ENCODE measurements around the gene SLX4.

Gene SLX4

GRCh38 chr16:3594316-3595109 lies 16.9 kb downstream of the SLX4 start:
- Histone ChIP-seq H3K36me3 (ENCODE audit: control insufficient read depth in 4 of 4, insufficient read depth in 4 of 4, low read length in 3 of 4) (peaks cover 0 to 32% (median 5%) of the 10 kb centered on the region in 4 experiments), H3K4me1 (ENCODE audit: control extremely low read depth in 1 of 4, control insufficient read depth in 4 of 4, insufficient read depth in 4 of 4, low read length in 3 of 4) (peaks cover 0 to 29% (median 26%) of the 10 kb centered on the region in 4 experiments), H3K4me3 (ENCODE audit: control insufficient read depth in 1 of 7, extremely low read depth in 1 of 7, insufficient read depth in 4 of 7, low read depth in 2 of 7, low read length in 6 of 7) (no peak overlapping the region), H3K27me3 (replicated peaks in 2 of 5; ENCODE audit: control insufficient read depth in 4 of 5, insufficient read depth in 5 of 5, low read length in 4 of 5) (no peaks in the 10 kb centered on the region), H3K27ac (ENCODE audit: insufficient read depth in 1 of 2, low read depth in 1 of 2, low read length in 2 of 2, poor library complexity in 1 of 2, severe bottlenecking in 2 of 2) (no peak overlapping the region), H3K9me3 (ENCODE audit: control extremely low read depth in 1 of 5, control insufficient read depth in 4 of 5, insufficient read depth in 2 of 5, low read depth in 1 of 5, low read length in 4 of 5) (no peaks in the 10 kb centered on the region)
- 97% methylated on average over 18 of the region's 22 CpGs for WGBS (ENCODE audit: insufficient coverage)
- ChIA-PET POLR2A (no interaction called here), CTCF (no interaction called here)
- DNase-seq = no peak

GRCh38 chr16:3592559-3592958 lies 18.8 kb downstream of the SLX4 start:
- WGBS (ENCODE audit: insufficient coverage) = 98% methylated on average over 12 of the region's 12 CpGs
- CTCF ChIA-PET = interaction anchor here (1.4 kb wide), 1 partner anchor 11 kb away, joined by 5 read pairs; no protein-coding TSS in a partner anchor
- Histone ChIP-seq H3K9me3 (ENCODE audit: control extremely low read depth in 1 of 5, control insufficient read depth in 4 of 5, insufficient read depth in 2 of 5, low read depth in 1 of 5, low read length in 4 of 5) (no peaks in the 10 kb centered on the region), H3K36me3 (ENCODE audit: control insufficient read depth in 4 of 4, insufficient read depth in 4 of 4, low read length in 3 of 4) (peaks cover 0 to 46% (median 6%) of the 10 kb centered on the region in 4 experiments), H3K4me3 (ENCODE audit: control insufficient read depth in 1 of 7, extremely low read depth in 1 of 7, insufficient read depth in 4 of 7, low read depth in 2 of 7, low read length in 6 of 7) (no peak overlapping the region), H3K27me3 (replicated peaks in 2 of 5; ENCODE audit: control insufficient read depth in 4 of 5, insufficient read depth in 5 of 5, low read length in 4 of 5) (no peaks in the 10 kb centered on the region), H3K4me1 (ENCODE audit: control extremely low read depth in 1 of 4, control insufficient read depth in 4 of 4, insufficient read depth in 4 of 4, low read length in 3 of 4) (peaks cover 0 to 38% (median 26%) of the 10 kb centered on the region in 4 experiments), H3K27ac (ENCODE audit: insufficient read depth in 1 of 2, low read depth in 1 of 2, low read length in 2 of 2, poor library complexity in 1 of 2, severe bottlenecking in 2 of 2) (no peak overlapping the region)
- DNase-seq = no peak
- POLR2A ChIA-PET = no interaction called here

- H3K9me3 ChIP-seq (ENCODE audit: control extremely low read depth in 1 of 5, control insufficient read depth in 4 of 5, insufficient read depth in 2 of 5, low read depth in 1 of 5, low read length in 4 of 5) = no peaks in the 10 kb centered on the region
- peaks cover 0 to 41% (median 7%) of the 10 kb centered on the region in 4 experiments for H3K36me3 ChIP-seq (ENCODE audit: control insufficient read depth in 4 of 4, insufficient read depth in 4 of 4, low read length in 3 of 4)
- H3K27me3 ChIP-seq (replicated peaks in 2 of 5; ENCODE audit: control insufficient read depth in 4 of 5, insufficient read depth in 5 of 5, low read length in 4 of 5) = no peaks in the 10 kb centered on the region
- H3K4me1 ChIP-seq (ENCODE audit: control extremely low read depth in 1 of 4, control insufficient read depth in 4 of 4, insufficient read depth in 4 of 4, low read length in 3 of 4) = peaks cover 0 to 34% (median 25%) of the 10 kb centered on the region in 4 experiments
- 100% methylated on average over 6 of the region's 6 CpGs for WGBS (ENCODE audit: insufficient coverage)
- ChIA-PET CTCF (interaction anchor here (1.4 kb wide), 1 partner anchor 12 kb away, joined by 5 read pairs; no protein-coding TSS in a partner anchor), POLR2A (no interaction called here)
- DNase-seq = no peak
- no peak overlapping the region for H3K27ac ChIP-seq (ENCODE audit: insufficient read depth in 1 of 2, low read depth in 1 of 2, low read length in 2 of 2, poor library complexity in 1 of 2, severe bottlenecking in 2 of 2)
- no peak overlapping the region for H3K4me3 ChIP-seq (ENCODE audit: control insufficient read depth in 1 of 7, extremely low read depth in 1 of 7, insufficient read depth in 4 of 7, low read depth in 2 of 7, low read length in 6 of 7)
These were observed 19.4 kb downstream of the SLX4 start for GRCh38 chr16:3591991-3592390.

- H3K4me1 ChIP-seq (ENCODE audit: control extremely low read depth in 1 of 4, control insufficient read depth in 4 of 4, insufficient read depth in 4 of 4, low read length in 3 of 4) = peaks cover 0 to 34% (median 25%) of the 10 kb centered on the region in 4 experiments
- 94% methylated on average over 5 of the region's 5 CpGs for WGBS (ENCODE audit: insufficient coverage)
- no peak overlapping the region for H3K4me3 ChIP-seq (ENCODE audit: control insufficient read depth in 1 of 7, extremely low read depth in 1 of 7, insufficient read depth in 4 of 7, low read depth in 2 of 7, low read length in 6 of 7)
- ChIA-PET CTCF (interaction anchor here (1.4 kb wide), 1 partner anchor 13 kb away, joined by 3 read pairs; no protein-coding TSS in a partner anchor), POLR2A (no interaction called here)
- H3K9me3 ChIP-seq (ENCODE audit: control extremely low read depth in 1 of 5, control insufficient read depth in 4 of 5, insufficient read depth in 2 of 5, low read depth in 1 of 5, low read length in 4 of 5) = no peaks in the 10 kb centered on the region
- H3K27ac ChIP-seq (ENCODE audit: insufficient read depth in 1 of 2, low read depth in 1 of 2, low read length in 2 of 2, poor library complexity in 1 of 2, severe bottlenecking in 2 of 2) = no peak overlapping the region
- no peak for DNase-seq
- H3K36me3 ChIP-seq (ENCODE audit: control insufficient read depth in 4 of 4, insufficient read depth in 4 of 4, low read length in 3 of 4) = peaks cover 0 to 40% (median 7%) of the 10 kb centered on the region in 4 experiments
- no peaks in the 10 kb centered on the region for H3K27me3 ChIP-seq (replicated peaks in 2 of 5; ENCODE audit: control insufficient read depth in 4 of 5, insufficient read depth in 5 of 5, low read length in 4 of 5)
These were observed 20.0 kb downstream of the SLX4 start for GRCh38 chr16:3591436-3591803.

- H3K9me3 ChIP-seq (ENCODE audit: control extremely low read depth in 1 of 5, control insufficient read depth in 4 of 5, insufficient read depth in 2 of 5, low read depth in 1 of 5, low read length in 4 of 5) = no peaks in the 10 kb centered on the region
- peaks cover 0 to 34% (median 25%) of the 10 kb centered on the region in 4 experiments for H3K4me1 ChIP-seq (ENCODE audit: control extremely low read depth in 1 of 4, control insufficient read depth in 4 of 4, insufficient read depth in 4 of 4, low read length in 3 of 4)
- no peak for DNase-seq
- CTCF ChIA-PET = interaction anchor here (1.4 kb wide), 1 partner anchor 13 kb away, joined by 3 read pairs; no protein-coding TSS in a partner anchor
- peaks cover 0 to 44% (median 7%) of the 10 kb centered on the region in 4 experiments for H3K36me3 ChIP-seq (ENCODE audit: control insufficient read depth in 4 of 4, insufficient read depth in 4 of 4, low read length in 3 of 4)
- H3K4me3 ChIP-seq (ENCODE audit: control insufficient read depth in 1 of 7, extremely low read depth in 1 of 7, insufficient read depth in 4 of 7, low read depth in 2 of 7, low read length in 6 of 7) = no peak overlapping the region
- WGBS (ENCODE audit: insufficient coverage) = 77% methylated on average over 27 of the region's 27 CpGs
- H3K27me3 ChIP-seq (replicated peaks in 2 of 5; ENCODE audit: control insufficient read depth in 4 of 5, insufficient read depth in 5 of 5, low read length in 4 of 5) = no peaks in the 10 kb centered on the region
- POLR2A ChIA-PET = no interaction called here
- H3K27ac ChIP-seq (ENCODE audit: insufficient read depth in 1 of 2, low read depth in 1 of 2, low read length in 2 of 2, poor library complexity in 1 of 2, severe bottlenecking in 2 of 2) = no peak overlapping the region
These were observed 20.5 kb downstream of the SLX4 start for GRCh38 chr16:3590736-3591435.

GRCh38 chr16:3589991-3590701 lies 21.3 kb downstream of the SLX4 start:
- ChIA-PET CTCF (interaction anchor here (0.8 to 1.4 kb wide), 2 partner anchors 14 to 16 kb away, joined by 3 read pairs; no protein-coding TSS in a partner anchor), POLR2A (no interaction called here)
- H3K27ac ChIP-seq (ENCODE audit: insufficient read depth in 1 of 2, low read depth in 1 of 2, low read length in 2 of 2, poor library complexity in 1 of 2, severe bottlenecking in 2 of 2) = no peak overlapping the region
- peaks cover 0 to 40% (median 6%) of the 10 kb centered on the region in 4 experiments for H3K36me3 ChIP-seq (ENCODE audit: control insufficient read depth in 4 of 4, insufficient read depth in 4 of 4, low read length in 3 of 4)
- H3K4me1 ChIP-seq (ENCODE audit: control extremely low read depth in 1 of 4, control insufficient read depth in 4 of 4, insufficient read depth in 4 of 4, low read length in 3 of 4) = peaks cover 0 to 34% (median 25%) of the 10 kb centered on the region in 4 experiments
- H3K9me3 ChIP-seq (ENCODE audit: control extremely low read depth in 1 of 5, control insufficient read depth in 4 of 5, insufficient read depth in 2 of 5, low read depth in 1 of 5, low read length in 4 of 5) = no peaks in the 10 kb centered on the region
- no peak for DNase-seq
- WGBS (ENCODE audit: insufficient coverage) = 95% methylated on average over 20 of the region's 25 CpGs
- no peaks in the 10 kb centered on the region for H3K27me3 ChIP-seq (replicated peaks in 2 of 5; ENCODE audit: control insufficient read depth in 4 of 5, insufficient read depth in 5 of 5, low read length in 4 of 5)
- peak overlapping the region in 1 of 7 experiments; percentile 57 for H3K4me3 ChIP-seq (ENCODE audit: control insufficient read depth in 1 of 7, extremely low read depth in 1 of 7, insufficient read depth in 4 of 7, low read depth in 2 of 7, low read length in 6 of 7)
